H1 (cell line): ENCODE results near the gene RAD51C. TPM values are rescaled to one million over a fixed set of nuclear protein-coding genes. Genes with fewer than 3 reads are reported as not detected.

ENCODE experiments used
- CTCF ChIA-PET: fragments of 300-600 bp; sonication (Branson Sonifier 250); formaldehyde crosslinking; loops from one replicate; lab custom pipeline; 2021; ENCODE audit not compliant: partially characterized antibody; lab: Charles Lee
- POLR2A ChIA-PET: fragments of 300-600 bp; sonication (Branson Sonifier 250); formaldehyde crosslinking; loops from one replicate; lab custom pipeline; 2021; ENCODE audit warnings: inconsistent platforms; ENCODE audit not compliant: partially characterized antibody; lab: Charles Lee
- DNase-seq, 2 experiments: peaks; one replicate each; pipeline versions ENCODE4 v3.0.0 to v3.0.0-alpha.2; 2010 to 2022; ENCODE audit warnings: low spot score in 2 of 2, low read depth in 1 of 2, mixed read lengths in 1 of 2
- FAIRE-seq: peaks from 2 replicates; lab custom pipeline; 2011; peaks lifted over from hg19 to GRCh38; lab: Jason Lieb, UNC
- H2AFZ ChIP-seq: 2 replicates; pipeline ENCODE4 v1.8.1; 2012; ENCODE audit warnings: low read length, inconsistent platforms
- H2AK5ac ChIP-seq: 2 replicates; pipeline ENCODE4 v1.6.1; 2013; ENCODE audit warnings: low read depth, low read length
- H2BK120ac ChIP-seq: replicated peaks from 2 replicates; pipeline ENCODE3; 2013; ENCODE audit warnings: low read depth, low read length, inconsistent platforms
- H2BK12ac ChIP-seq: 2 replicates; pipeline ENCODE4 v1.6.1; 2013; ENCODE audit warnings: low read depth, low read length
- H2BK15ac ChIP-seq: 2 replicates; pipeline ENCODE4 v1.6.1; 2013; ENCODE audit warnings: low read length
- H2BK20ac ChIP-seq: 2 replicates; pipeline ENCODE4 v1.6.1; 2013; ENCODE audit warnings: low read length
- H2BK5ac ChIP-seq: 2 replicates; pipeline ENCODE4 v1.6.1; 2013; ENCODE audit warnings: low read depth, low read length
- H3K14ac ChIP-seq: 2 replicates; pipeline ENCODE4 v1.6.1; 2013; ENCODE audit warnings: inconsistent platforms; ENCODE audit not compliant: insufficient read length
- H3K18ac ChIP-seq: 2 replicates; pipeline ENCODE4 v1.6.1; 2013; ENCODE audit warnings: low read length; ENCODE audit errors: extremely low read depth
- H3K23ac ChIP-seq: 2 replicates; pipeline ENCODE4 v1.6.1; 2013; ENCODE audit warnings: inconsistent platforms; ENCODE audit not compliant: insufficient read length
- H3K23me2 ChIP-seq: 2 replicates; pipeline ENCODE4 v1.6.1; 2013; ENCODE audit warnings: low read depth, low read length
- H3K27ac ChIP-seq: 2 replicates; pipeline ENCODE4 v1.6.1; 2011; ENCODE audit warnings: low read depth, low read length, inconsistent platforms
- H3K27me3 ChIP-seq, 4 experiments: replicated peaks in 1 of 4; 1 replicate in 1 of 4; 2 replicates in 3 of 4; pipeline versions ENCODE4 v1.6.1 to v1.8.1; 2011 to 2013; ENCODE audit warnings: low read length in 3 of 4, mild to moderate bottlenecking in 3 of 4, inconsistent platforms in 2 of 4, mixed read lengths in 2 of 4, moderate library complexity in 1 of 4; ENCODE audit not compliant: control insufficient read depth in 3 of 4, insufficient read depth in 3 of 4; ENCODE audit errors: extremely low read depth in 1 of 4
- H3K36me3 ChIP-seq, 4 experiments: 2 replicates each; pipeline versions ENCODE4 v1.6.1 to v1.8.1; 2011 to 2013; ENCODE audit warnings: mild to moderate bottlenecking in 4 of 4, low read length in 3 of 4, moderate library complexity in 2 of 4, control low read depth in 1 of 4, inconsistent platforms in 1 of 4; ENCODE audit not compliant: insufficient read depth in 4 of 4, control insufficient read depth in 2 of 4
- H3K4ac ChIP-seq: replicated peaks from 2 replicates; pipeline ENCODE3; 2013; ENCODE audit warnings: low read length, low read depth, mixed read lengths, inconsistent platforms; ENCODE audit not compliant: insufficient read length
- H3K4me1 ChIP-seq, 4 experiments: replicated peaks in 1 of 4; 1 replicate in 1 of 4; 2 replicates in 3 of 4; pipeline versions ENCODE4 v1.6.1 to v1.8.1; 2011 to 2013; ENCODE audit warnings: low read length in 3 of 4, inconsistent platforms in 2 of 4, mixed read lengths in 1 of 4; ENCODE audit not compliant: insufficient read depth in 4 of 4, control insufficient read depth in 3 of 4
- H3K4me2 ChIP-seq, 2 experiments: 2 replicates each; pipeline versions ENCODE4 v1.6.1 to v1.8.1; 2011 to 2013; ENCODE audit warnings: low read depth in 2 of 2, low read length in 2 of 2, control low read depth in 1 of 2, inconsistent platforms in 1 of 2, mild to moderate bottlenecking in 1 of 2; ENCODE audit not compliant: insufficient read depth in 1 of 2
- H3K4me3 ChIP-seq, 4 experiments: fragments of 200-600, 300-600 bp in 1 of 4; sonication (generic), shearing (Covaris generic), sonication (Bioruptor Twin) in 1 of 4; 2 replicates each; pipeline versions ENCODE4 v1.5.1 to v1.8.1; 2011 to 2016; ENCODE audit warnings: low read length in 4 of 4, low read depth in 3 of 4, control low read depth in 2 of 4, inconsistent platforms in 2 of 4, mild to moderate bottlenecking in 2 of 4, mixed read lengths in 1 of 4, moderate library complexity in 1 of 4; ENCODE audit not compliant: insufficient read depth in 2 of 4; ENCODE audit errors: extremely low read depth in 1 of 4
- H3K56ac ChIP-seq: replicated peaks from 2 replicates; pipeline ENCODE3; 2013; ENCODE audit warnings: low read depth, mild to moderate bottlenecking, mixed read lengths, low read length, inconsistent platforms; ENCODE audit not compliant: insufficient read length
- H3K79me1 ChIP-seq: 2 replicates; pipeline ENCODE4 v1.6.1; 2013; ENCODE audit warnings: low read depth, low read length, control low read depth
- H3K79me2 ChIP-seq, 2 experiments: 2 replicates each; pipeline versions ENCODE4 v1.6.1 to v1.8.1; 2012 to 2013; ENCODE audit warnings: low read length in 2 of 2, mild to moderate bottlenecking in 2 of 2, inconsistent platforms in 1 of 2; ENCODE audit not compliant: insufficient read depth in 2 of 2, control insufficient read depth in 1 of 2
- H3K9ac ChIP-seq, 4 experiments: replicated peaks in 1 of 4; 1 replicate in 1 of 4; 2 replicates in 3 of 4; pipeline versions ENCODE4 v1.6.1 to v1.8.1; 2011 to 2013; ENCODE audit warnings: low read depth in 3 of 4, low read length in 3 of 4, control low read depth in 2 of 4, mild to moderate bottlenecking in 2 of 4, moderate library complexity in 2 of 4, inconsistent platforms in 1 of 4; ENCODE audit errors: extremely low read depth in 1 of 4
- H3K9me3 ChIP-seq, 2 experiments: 2 replicates each; pipeline versions ENCODE4 v1.6.1 to v1.8.1; 2012 to 2013; ENCODE audit warnings: mild to moderate bottlenecking in 2 of 2, moderate library complexity in 2 of 2, control low read depth in 1 of 2, inconsistent platforms in 1 of 2, low read depth in 1 of 2, low read length in 1 of 2, mixed read lengths in 1 of 2; ENCODE audit not compliant: insufficient read depth in 2 of 2
- H4K20me1 ChIP-seq, 2 experiments: replicated peaks in 1 of 2; 2 replicates each; pipeline versions ENCODE3 to v1.8.1; 2011 to 2013; ENCODE audit warnings: inconsistent platforms in 2 of 2, low read length in 2 of 2, mild to moderate bottlenecking in 1 of 2; ENCODE audit not compliant: insufficient read depth in 2 of 2, control insufficient read depth in 1 of 2
- H4K5ac ChIP-seq: 2 replicates; pipeline ENCODE4 v1.6.1; 2013; ENCODE audit warnings: low read length, low read depth, mixed read lengths, inconsistent platforms; ENCODE audit not compliant: insufficient read length
- H4K8ac ChIP-seq: 2 replicates; pipeline ENCODE4 v1.8.0; 2013; ENCODE audit warnings: mild to moderate bottlenecking, moderate library complexity, low read length, inconsistent platforms; ENCODE audit not compliant: insufficient read depth; ENCODE audit errors: extremely low read depth
- H4K91ac ChIP-seq: replicated peaks from 2 replicates; pipeline ENCODE3; 2013; ENCODE audit warnings: low read length, mixed read lengths, inconsistent platforms; ENCODE audit not compliant: insufficient read length
- CEBPB ChIP-seq: IDR thresholded peaks from 2 replicates; pipeline ENCODE4 v1.6.1; 2012; ENCODE audit warnings: low read depth, low read length
- CREB1 ChIP-seq: IDR thresholded peaks from 2 replicates; pipeline ENCODE4 v1.6.1; 2012; ENCODE audit warnings: inconsistent platforms
- EP300 ChIP-seq, 2 experiments: IDR thresholded peaks; 1 replicate in 1 of 2; 2 replicates in 1 of 2; pipeline ENCODE4 v1.6.1; 2011 to 2012; ENCODE audit warnings: low read depth in 2 of 2, low read length in 2 of 2, mild to moderate bottlenecking in 2 of 2, borderline replicate concordance in 1 of 2, inconsistent platforms in 1 of 2, moderate library complexity in 1 of 2
- JUN ChIP-seq: IDR thresholded peaks from 2 replicates; pipeline ENCODE4 v1.6.1; 2011; ENCODE audit warnings: low read depth, mild to moderate bottlenecking, improper control_type of control experiment, low read length
- RNF2 ChIP-seq: fragments of 200-900, 300-1000 bp; sonication (generic); IDR thresholded peaks from 2 replicates; pipeline ENCODE4 v1.7.1; 2016; ENCODE audit warnings: borderline replicate concordance, low read depth, mild to moderate bottlenecking, antibody characterized with exemption, low read length; ENCODE audit not compliant: poor library complexity, severe bottlenecking; ENCODE audit errors: missing control alignments
- YY1 ChIP-seq: IDR thresholded peaks from 2 replicates; pipeline ENCODE4 v1.6.1; 2011; ENCODE audit warnings: low read depth, mild to moderate bottlenecking, low read length
- WGBS, 2 experiments: shearing (Covaris generic) in 1 of 2; methylation state at CpG; one replicate each; pipeline versions ENCODE4 v1.1.6 to v1.1.7; 2013 to 2015; ENCODE audit warnings: low lambda C conversion rate in 2 of 2, mixed read lengths in 2 of 2, inconsistent platforms in 1 of 2, low coverage in 1 of 2, missing lambda C conversion rate in 1 of 2; ENCODE audit not compliant: insufficient replicate concordance in 2 of 2, insufficient coverage in 1 of 2, insufficient read length in 1 of 2; ENCODE audit errors: extremely low coverage in 1 of 2, missing lambda C conversion rate in 1 of 2; 5-methylcytosine and 5-hydroxymethylcytosine counted together
- polyA plus RNA-seq, 7 experiments: library from polyadenylated mRNA; depleted of rRNA in 3 of 7; stranded (reverse) in 5 of 7; unstranded in 2 of 7; fragments of >200 nt in 5 of 7; fragments of 200-250 nt in 2 of 7; gene quantifications; 1 replicate in 5 of 7; 2 replicates in 1 of 7; 4 replicates in 1 of 7; pipeline versions ENCODE4 v1.2.1 to v1.2.3, GENCODE V29; 2011 to 2013; ENCODE audit warnings: missing spikeins in 2 of 7, mixed read lengths in 2 of 7
- total RNA-seq: library from RNA; stranded (reverse); fragmentation: NEBNext Ultra II Directional; extraction: Animal tissue kit (Norgen Biotek cat#: 25700); gene quantifications from 2 replicates; pipeline ENCODE4 v1.2.1, GENCODE V29; 2021
- TF ChIP-seq, protein P1 (sequence below): IDR thresholded peaks from 2 replicates; pipeline ENCODE4 v1.6.1; 2011; ENCODE audit warnings: low read length, improper control_type of control experiment
- TF ChIP-seq, protein P2 (sequence below): IDR thresholded peaks from 2 replicates; pipeline ENCODE4 v1.6.1; 2012; ENCODE audit warnings: inconsistent platforms

The RAD51C gene
- total and polyA plus RNA-seq, 2 of the 8 experiments (the other 6 are each of a cell fraction or from before 2014, with no cell fraction given) = 10.4 to 21.7 TPM

DNA sequence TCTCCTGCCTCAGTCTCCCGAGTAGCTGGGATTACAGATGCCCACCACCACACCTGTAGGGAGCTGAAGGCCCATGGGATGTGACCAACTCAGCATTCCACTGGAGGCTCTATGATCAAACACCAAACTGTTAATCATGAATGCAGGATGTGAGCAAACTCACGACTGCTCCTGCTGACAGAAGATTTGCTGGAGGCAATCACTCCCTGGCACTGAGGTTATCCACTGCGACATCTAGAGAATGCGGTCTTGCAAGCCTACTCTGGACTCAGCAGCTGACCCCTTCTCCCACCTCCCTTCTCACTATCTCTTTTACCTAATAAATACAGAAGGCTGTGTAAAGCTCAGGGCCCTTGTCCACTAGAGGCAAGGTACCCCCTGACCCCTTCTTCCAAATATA lies 5.4 kb upstream of the RAD51C start:
- 85% methylated on average over 4 of the region's 4 CpGs; no CpG with 5 or more reads in 1 of the 2 experiments for WGBS, 2 experiments
- no peak for FAIRE-seq

More for the DNA sequence above, 5.4 kb upstream of the RAD51C start:
- no peak overlapping the region for H4K91ac ChIP-seq
- H3K4me2 ChIP-seq = no peak overlapping the region
- H3K56ac ChIP-seq = no peak overlapping the region
- no peak overlapping the region for H3K9ac ChIP-seq
- CTCF ChIA-PET = interaction anchor here (1.7 kb wide), 1 partner anchor 95 kb away, joined by 4 read pairs; no protein-coding TSS in a partner anchor
- POLR2A ChIA-PET = interaction anchor here (1.8 to 1.9 kb wide), 2 partner anchors 27 to 55 kb away, joined by 6 to 8 read pairs; no protein-coding TSS in a partner anchor
- H2BK20ac ChIP-seq = no peak overlapping the region
- H3K4me1 ChIP-seq = no peaks in the 10 kb centered on the region; a peak in 1 of 7 replicates
- H3K9me3 ChIP-seq = no peaks in the 10 kb centered on the region
- no peaks in the 10 kb centered on the region; the same call in 1 of the 2 replicates for H3K23me2 ChIP-seq
- H3K4ac ChIP-seq = no peak overlapping the region
- no peak overlapping the region for H2AK5ac ChIP-seq
- no peak overlapping the region for H2BK15ac ChIP-seq
- H3K36me3 ChIP-seq = no peaks in the 10 kb centered on the region
- no peak overlapping the region for H3K23ac ChIP-seq
- H2AFZ ChIP-seq = 0 out of 2 replicates have a peak overlapping the region, but pooled peaks have one; percentile 1
- no peak overlapping the region for H3K4me3 ChIP-seq
- H4K8ac ChIP-seq = no peak overlapping the region
- H3K27me3 ChIP-seq = no peaks in the 10 kb centered on the region
- no peak overlapping the region for H2BK120ac ChIP-seq
- no peaks in the 10 kb centered on the region for H4K20me1 ChIP-seq
- no peak overlapping the region for H4K5ac ChIP-seq
- H2BK12ac ChIP-seq = no peak overlapping the region
- DNase-seq = no peak
- H3K79me1 ChIP-seq = no peaks in the 10 kb centered on the region
- no peak overlapping the region for H3K14ac ChIP-seq
- no peak overlapping the region for H3K18ac ChIP-seq
- H2BK5ac ChIP-seq = no peak overlapping the region
- TF ChIP-seq CREB1 = no peak
- no peak for TF ChIP-seq RNF2
- no peak for TF ChIP-seq EP300 (IDR thresholded peaks at IDR 0.05; ENCODE audit: borderline replicate concordance in 1 of 2, low read depth in 2 of 2, low read length in 2 of 2)
- no peak for TF ChIP-seq YY1
- TF ChIP-seq CEBPB = no peak
- TF ChIP-seq, protein P1, sequence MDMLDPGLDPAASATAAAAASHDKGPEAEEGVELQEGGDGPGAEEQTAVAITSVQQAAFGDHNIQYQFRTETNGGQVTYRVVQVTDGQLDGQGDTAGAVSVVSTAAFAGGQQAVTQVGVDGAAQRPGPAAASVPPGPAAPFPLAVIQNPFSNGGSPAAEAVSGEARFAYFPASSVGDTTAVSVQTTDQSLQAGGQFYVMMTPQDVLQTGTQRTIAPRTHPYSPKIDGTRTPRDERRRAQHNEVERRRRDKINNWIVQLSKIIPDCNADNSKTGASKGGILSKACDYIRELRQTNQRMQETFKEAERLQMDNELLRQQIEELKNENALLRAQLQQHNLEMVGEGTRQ = no peak
- TF ChIP-seq, protein P2, sequence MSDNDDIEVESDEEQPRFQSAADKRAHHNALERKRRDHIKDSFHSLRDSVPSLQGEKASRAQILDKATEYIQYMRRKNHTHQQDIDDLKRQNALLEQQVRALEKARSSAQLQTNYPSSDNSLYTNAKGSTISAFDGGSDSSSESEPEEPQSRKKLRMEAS = no peak
- no peak for TF ChIP-seq JUN
- TF ChIP-seq, all 59 proteins: peak for 0
- Histone ChIP-seq H3K79me2 (no peaks in the 10 kb centered on the region), H3K27ac (no peak overlapping the region)
